Stimulated activated CD4-positive, alpha-beta T cell treated with anti-CD3 and anti-CD28 coated beads, TNF-alpha, amount 100 ng/mL, for 4 hours (primary cell): Measurements from ENCODE around the gene PAPOLA.
A peak's percentile ranks its signal among the peaks of the same experiment; 100 is the strongest.

ENCODE experiments used
- DNase-seq, 3 experiments: peaks; one replicate each; pipeline ENCODE4 v3.0.0-alpha.2; 2020; ENCODE audit warnings: low read depth in 3 of 3

The PAPOLA gene

GRCh38 chr14:96586056-96586455 lies 83.9 kb downstream of the PAPOLA start:
- no peak for DNase-seq

GRCh38 chr14:96586921-96587822 lies 85.0 kb downstream of the PAPOLA start:
- DNase-seq = no peak

DNA sequence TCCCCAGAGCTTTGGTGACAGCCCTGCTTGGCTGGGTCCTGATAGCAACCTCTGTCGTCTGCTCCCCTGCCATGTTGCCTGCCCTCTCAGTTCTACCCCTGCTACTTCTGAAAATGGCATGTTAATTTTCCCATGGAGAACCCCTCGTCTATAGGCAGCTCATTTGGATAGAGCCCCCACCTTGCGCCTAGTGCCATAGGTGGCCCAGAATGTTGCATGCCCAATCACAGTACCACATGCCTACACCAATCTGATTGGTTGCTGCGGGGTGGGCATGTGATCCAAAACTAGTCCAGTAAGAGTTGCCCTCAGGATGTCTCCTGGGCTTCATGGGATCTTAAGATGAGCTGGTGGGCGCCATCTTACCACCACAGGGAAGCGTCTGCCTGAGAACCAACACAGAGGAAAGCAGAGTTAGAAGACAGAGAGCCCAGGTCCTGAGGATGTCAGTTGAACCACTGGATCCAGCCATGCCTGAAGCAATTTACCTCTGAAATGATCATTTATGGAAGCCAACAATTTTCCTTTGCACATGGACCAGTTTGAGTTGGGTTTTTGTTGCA lies 85.7 kb downstream of the PAPOLA start:
- no peak for DNase-seq

- no peak for DNase-seq
Measured at GRCh38 chr14:96588410-96589257, 86.5 kb downstream of the PAPOLA start.

- no peak for DNase-seq
Measured at GRCh38 chr14:96589577-96589976, 87.4 kb downstream of the PAPOLA start.

DNA sequence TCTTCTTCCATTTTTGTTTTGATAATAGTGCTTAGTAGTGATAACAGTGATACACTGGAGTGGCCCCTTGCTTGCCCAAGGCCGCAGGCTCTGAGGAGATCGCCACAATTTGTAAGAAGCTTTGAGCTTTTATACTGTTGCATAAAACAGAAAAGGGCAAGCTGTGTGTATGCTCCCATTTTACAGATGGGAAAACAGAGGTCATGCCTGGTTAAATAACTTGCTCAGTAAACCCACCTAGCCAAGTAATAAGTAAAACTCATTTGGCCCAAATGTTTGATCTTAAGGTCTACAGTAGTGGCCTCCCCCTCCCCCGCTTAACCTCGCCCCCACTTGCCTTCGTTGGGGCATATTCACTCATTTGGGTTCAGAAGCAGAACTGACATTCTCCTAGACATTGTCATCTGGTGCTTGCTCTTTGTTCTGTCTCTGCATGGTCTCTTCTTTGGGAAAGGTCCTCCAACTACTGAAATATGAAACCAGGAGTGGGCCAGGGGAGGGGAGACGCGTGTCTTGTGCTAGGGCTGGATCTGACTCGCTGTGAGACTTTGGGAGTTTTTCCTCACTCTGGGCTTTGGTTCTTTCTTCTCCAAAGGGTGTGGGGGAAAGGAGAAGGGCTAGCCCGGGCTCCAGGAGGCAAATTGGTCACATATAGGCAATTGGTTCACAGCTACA lies 88.1 kb downstream of the PAPOLA start:
- no peak for DNase-seq

GRCh38 chr14:96592591-96593386 lies 90.6 kb downstream of the PAPOLA start:
- peak; percentile 36 to 45 (median 36) for DNase-seq

DNA sequence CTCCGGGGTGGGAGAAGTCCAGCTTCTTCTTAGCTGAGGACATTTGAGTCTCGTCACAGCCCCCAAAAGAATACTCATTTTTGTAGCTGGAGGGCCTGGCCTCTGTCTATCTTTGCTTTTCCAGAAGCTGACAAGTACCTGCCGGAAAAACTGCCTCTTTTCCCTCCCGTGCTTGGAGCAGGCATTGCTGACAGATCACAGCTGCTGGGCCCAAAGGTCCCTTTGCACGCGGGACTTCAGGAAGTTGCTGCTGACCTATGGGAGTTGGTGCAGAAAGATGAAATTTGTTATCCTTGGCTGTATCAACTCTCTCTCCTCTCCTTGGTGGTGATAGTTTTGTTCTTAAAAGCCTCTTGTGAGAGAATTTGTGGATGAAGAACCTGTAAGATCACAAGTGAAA lies 92.8 kb downstream of the PAPOLA start:
- no peak for DNase-seq

DNA sequence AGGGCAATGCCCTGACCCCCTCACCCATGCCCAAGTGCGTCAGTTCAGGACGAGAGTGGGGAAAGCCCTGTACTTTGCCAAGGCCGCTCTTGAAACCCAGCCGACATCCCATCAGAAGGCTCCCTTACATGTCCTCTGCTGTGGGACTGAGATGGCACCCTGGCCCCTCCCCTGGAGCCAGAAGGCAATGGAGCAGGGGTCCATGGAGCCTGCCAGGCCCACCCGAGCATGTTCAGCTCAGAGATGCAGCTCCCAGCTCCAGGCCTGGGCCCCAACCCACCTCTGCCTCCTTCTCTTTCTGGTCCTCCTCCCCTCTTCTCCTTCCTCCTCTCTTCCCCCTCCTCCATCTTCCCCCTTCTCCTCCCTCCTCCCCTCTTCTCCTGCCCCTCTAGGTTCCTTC lies 95.5 kb downstream of the PAPOLA start:
- DNase-seq = no peak

DNA sequence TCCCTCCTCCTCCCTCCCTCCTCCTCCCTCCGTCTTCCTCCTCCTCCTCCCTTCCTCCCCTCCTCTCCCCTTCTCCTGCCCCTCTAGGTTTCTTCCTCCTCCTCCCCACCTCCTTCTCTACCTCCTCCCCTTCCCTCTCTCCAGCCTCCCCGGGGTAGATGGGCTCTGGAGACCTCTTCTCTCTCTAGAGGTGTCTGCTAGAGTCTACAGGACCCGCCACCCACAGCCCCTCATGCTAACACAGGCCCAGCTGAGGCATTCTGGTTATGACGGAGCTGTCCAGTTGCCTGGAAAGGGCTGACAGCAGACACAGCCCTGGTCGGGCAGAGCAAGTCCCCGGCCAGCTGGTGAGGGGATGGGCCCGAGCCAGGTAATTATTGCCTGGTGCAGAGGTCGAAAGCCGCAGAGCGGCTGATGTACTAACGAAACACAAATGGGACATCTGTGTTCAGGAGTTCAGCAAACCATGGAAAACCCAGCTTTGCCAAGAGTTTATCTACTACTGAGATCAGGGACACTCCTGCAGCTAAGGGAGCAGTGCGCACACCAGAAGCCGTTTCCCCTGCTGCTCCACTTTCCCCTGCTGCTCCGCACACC lies 96.2 kb downstream of the PAPOLA start:
- no peak for DNase-seq

DNA sequence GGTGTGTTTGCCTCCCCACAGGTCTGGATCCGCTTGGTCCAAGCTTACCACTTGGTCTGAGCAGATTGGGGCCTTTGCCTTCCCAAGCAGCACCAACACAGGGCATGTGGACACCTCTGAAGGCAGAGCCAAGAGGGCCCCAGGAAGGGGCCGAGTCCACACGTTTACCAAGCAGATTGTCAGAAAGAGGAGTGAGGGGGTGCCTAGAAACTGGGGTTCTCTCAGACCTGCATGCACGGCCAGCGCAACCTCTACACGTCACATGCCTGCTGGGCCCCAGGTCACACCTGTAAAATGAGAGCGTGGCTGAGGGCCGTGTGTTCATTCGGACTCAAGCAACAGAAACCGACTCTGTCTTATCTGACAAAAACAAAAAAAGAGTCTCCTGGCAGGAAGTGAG lies 96.9 kb downstream of the PAPOLA start:
- no peak for DNase-seq

- DNase-seq = no peak
Measured at GRCh38 chr14:96602186-96602585, 100.0 kb downstream of the PAPOLA start.

DNA sequence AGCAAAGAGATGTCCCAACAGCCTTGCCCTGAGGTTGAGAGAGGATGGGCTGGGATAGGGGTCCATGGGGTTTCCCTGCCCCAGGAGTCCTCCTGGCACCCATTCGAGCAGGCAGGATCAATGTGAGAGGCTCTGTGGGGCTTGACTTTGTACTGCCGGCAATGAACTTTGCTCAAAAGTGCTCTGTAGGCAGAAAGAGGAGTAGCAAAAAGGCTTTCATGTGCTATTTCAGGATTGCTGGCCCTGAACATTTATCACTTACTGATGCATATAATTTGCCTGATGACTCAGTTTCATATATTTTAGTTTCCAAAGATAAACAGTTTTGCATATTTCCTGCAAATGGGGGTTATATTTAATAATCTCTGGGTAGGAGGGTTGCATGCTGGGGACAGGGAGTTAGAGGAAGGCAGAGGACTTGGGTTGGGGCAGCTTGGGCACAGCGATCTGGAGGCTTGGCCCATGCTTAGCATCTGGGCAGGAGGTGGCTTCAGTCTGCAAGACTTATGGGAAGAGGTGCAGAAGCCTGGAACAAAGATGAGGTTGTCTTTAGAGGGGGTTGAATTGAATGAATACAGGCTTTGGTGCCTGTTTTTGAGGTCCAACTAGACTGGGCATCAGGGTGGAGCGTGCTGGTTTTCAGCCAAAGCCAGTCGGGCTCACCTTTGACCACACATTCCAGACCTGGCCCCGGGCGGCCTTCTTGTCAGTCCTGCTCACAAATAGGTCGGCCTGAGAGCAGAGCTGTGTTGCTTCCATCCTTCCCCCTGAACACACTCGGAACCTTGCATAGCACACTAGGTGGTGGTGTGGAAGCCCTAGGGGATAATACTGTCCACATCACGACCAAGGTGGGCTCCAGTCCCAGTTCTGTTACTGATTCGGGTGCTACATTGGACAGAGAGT lies 101.4 kb downstream of the PAPOLA start:
- no peak for DNase-seq

- no peak for DNase-seq
Measured at GRCh38 chr14:96614481-96614881, 112.3 kb downstream of the PAPOLA start.

GRCh38 chr14:96616161-96616721 lies 114.1 kb downstream of the PAPOLA start:
- no peak for DNase-seq
